Thymus (tissue), 11 donors: ENCODE results near the gene GPHA2. TPM values are rescaled to one million over a fixed set of nuclear protein-coding genes. Genes with fewer than 3 reads are reported as not detected.

Experiments
- DNase-seq, 9 donors: peaks; one replicate each; pipeline ENCODE4 v3.0.0-alpha.2; 2013; ENCODE audit warnings: low spot score in 9 of 9, low read depth in 6 of 9, missing footprints in 1 of 9
- H3K27ac ChIP-seq, 2 donors: one replicate each; pipeline ENCODE4 v1.5.1; 2013; ENCODE audit warnings: control low read depth in 1 of 2, low read depth in 1 of 2, low read length in 1 of 2, mild to moderate bottlenecking in 1 of 2, moderate library complexity in 1 of 2
- H3K27me3 ChIP-seq, 2 donors: one replicate each; pipeline ENCODE4 v1.5.1; 2013; ENCODE audit warnings: low read length in 1 of 2; ENCODE audit not compliant: control insufficient read depth in 2 of 2, insufficient read depth in 1 of 2
- H3K36me3 ChIP-seq, 2 donors: one replicate each; pipeline ENCODE4 v1.5.1; 2013; ENCODE audit warnings: low read length in 1 of 2, mild to moderate bottlenecking in 1 of 2, moderate library complexity in 1 of 2; ENCODE audit not compliant: control insufficient read depth in 2 of 2, insufficient read depth in 2 of 2
- H3K4me1 ChIP-seq, 2 donors: one replicate each; pipeline ENCODE4 v1.5.1; 2013; ENCODE audit warnings: low read length in 2 of 2; ENCODE audit not compliant: control insufficient read depth in 2 of 2, insufficient read depth in 2 of 2
- H3K4me3 ChIP-seq, 2 donors: one replicate each; pipeline ENCODE4 v1.5.1; 2013; ENCODE audit warnings: low read length in 2 of 2, control low read depth in 1 of 2, mild to moderate bottlenecking in 1 of 2
- H3K9me3 ChIP-seq, 2 donors: one replicate each; pipeline ENCODE4 v1.5.1; 2013; ENCODE audit warnings: low read length in 1 of 2, mild to moderate bottlenecking in 1 of 2; ENCODE audit not compliant: control insufficient read depth in 2 of 2, insufficient read depth in 1 of 2
- WGBS: extraction: QIAGEN DNeasy Blood & Tissue Kit; methylation state at CpG from one replicate; pipeline ENCODE4 v1.1.7; 2013; 5-methylcytosine and 5-hydroxymethylcytosine counted together
- polyA plus RNA-seq: library from polyadenylated mRNA; stranded (reverse); fragments of 200-250 nt; gene quantifications from one replicate; pipeline ENCODE4 v1.2.3, GENCODE V29; 2013
- total RNA-seq: library from RNA; stranded (reverse); fragments of 120-200 nt; gene quantifications from one replicate; pipeline ENCODE4 v1.2.4, GENCODE V29; 2013
- donor health status: healthy.

GPHA2 gene
- total and polyA plus RNA-seq, 2 donors: 0.47 to 1.6 TPM

DNA sequence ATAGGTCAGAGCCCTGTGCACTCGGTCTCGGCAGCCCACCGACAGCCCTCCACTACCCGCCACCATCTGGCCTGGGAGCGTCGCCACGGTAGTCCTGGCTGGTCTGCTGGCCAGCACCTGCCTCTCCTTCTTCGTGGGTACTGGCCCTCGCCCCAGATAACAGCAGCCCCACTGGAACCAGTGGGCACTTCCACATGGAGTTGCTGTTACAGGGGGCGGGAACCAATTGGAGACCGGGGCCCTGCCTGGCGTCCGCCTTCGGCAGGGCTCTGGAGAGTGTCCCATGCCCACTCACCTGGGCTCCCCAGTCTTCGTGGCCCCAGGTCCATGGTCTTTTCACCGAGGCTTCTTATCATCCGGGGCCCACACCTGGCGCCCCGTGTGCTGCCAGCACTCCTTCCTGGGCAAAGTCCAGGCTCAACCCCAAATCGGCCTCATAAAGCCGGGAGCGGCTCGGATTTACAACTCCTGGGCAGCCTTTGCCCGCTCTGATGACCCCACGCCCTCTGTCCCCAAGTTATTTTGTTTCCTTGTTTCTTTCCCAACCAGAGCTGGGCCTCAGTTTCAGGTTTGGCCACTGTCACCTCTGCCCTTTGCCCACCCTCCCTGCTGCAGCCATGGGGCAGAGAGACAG lies 44.4 kb downstream of the GPHA2 start:
- 97% methylated on average over 25 of the region's 25 CpGs for WGBS
- H3K4me3 ChIP-seq: no peak overlapping the region
- no peak for DNase-seq
- H3K9me3 ChIP-seq: no peaks in the 10 kb centered on the region
- H3K4me1 ChIP-seq: peaks cover 7 to 22% of the 10 kb centered on the region in 2 donors
- no peaks in the 10 kb centered on the region for H3K27me3 ChIP-seq
- H3K27ac ChIP-seq: no peak overlapping the region
- H3K36me3 ChIP-seq: peaks cover 17% of the 10 kb centered on the region in 2 donors

GRCh38 chr11:64890522-64890939 lies 45.2 kb downstream of the GPHA2 start:
- 97% methylated on average over 7 of the region's 7 CpGs for WGBS
- Histone ChIP-seq H3K27me3 (no peaks in the 10 kb centered on the region), H3K27ac (no peak overlapping the region), H3K36me3 (peaks cover 9 to 10% of the 10 kb centered on the region in 2 donors), H3K4me1 (peaks cover 7 to 26% of the 10 kb centered on the region in 2 donors), H3K4me3 (no peak overlapping the region), H3K9me3 (no peaks in the 10 kb centered on the region)
- no peak for DNase-seq

- peaks cover 7 to 31% of the 10 kb centered on the region in 2 donors for H3K4me1 ChIP-seq
- DNase-seq: no peak
- H3K4me3 ChIP-seq: no peak overlapping the region
- no peaks in the 10 kb centered on the region for H3K36me3 ChIP-seq
- no peak overlapping the region for H3K27ac ChIP-seq
- H3K9me3 ChIP-seq: no peaks in the 10 kb centered on the region
- H3K27me3 ChIP-seq: no peaks in the 10 kb centered on the region
- 88% methylated on average over 9 of the region's 9 CpGs for WGBS
Measured at GRCh38 chr11:64888729-64889511, 46.8 kb downstream of the GPHA2 start.

GRCh38 chr11:64888406-64888728 lies 47.3 kb downstream of the GPHA2 start:
- no peak for DNase-seq
- Histone ChIP-seq H3K36me3 (no peaks in the 10 kb centered on the region), H3K4me3 (peak overlapping the region in 1 of 2 donors; percentile 24), H3K27ac (no peak overlapping the region), H3K27me3 (no peaks in the 10 kb centered on the region), H3K4me1 (peaks cover 7 to 34% of the 10 kb centered on the region in 2 donors), H3K9me3 (no peaks in the 10 kb centered on the region)
- 78% methylated on average over 8 of the region's 8 CpGs for WGBS

DNA sequence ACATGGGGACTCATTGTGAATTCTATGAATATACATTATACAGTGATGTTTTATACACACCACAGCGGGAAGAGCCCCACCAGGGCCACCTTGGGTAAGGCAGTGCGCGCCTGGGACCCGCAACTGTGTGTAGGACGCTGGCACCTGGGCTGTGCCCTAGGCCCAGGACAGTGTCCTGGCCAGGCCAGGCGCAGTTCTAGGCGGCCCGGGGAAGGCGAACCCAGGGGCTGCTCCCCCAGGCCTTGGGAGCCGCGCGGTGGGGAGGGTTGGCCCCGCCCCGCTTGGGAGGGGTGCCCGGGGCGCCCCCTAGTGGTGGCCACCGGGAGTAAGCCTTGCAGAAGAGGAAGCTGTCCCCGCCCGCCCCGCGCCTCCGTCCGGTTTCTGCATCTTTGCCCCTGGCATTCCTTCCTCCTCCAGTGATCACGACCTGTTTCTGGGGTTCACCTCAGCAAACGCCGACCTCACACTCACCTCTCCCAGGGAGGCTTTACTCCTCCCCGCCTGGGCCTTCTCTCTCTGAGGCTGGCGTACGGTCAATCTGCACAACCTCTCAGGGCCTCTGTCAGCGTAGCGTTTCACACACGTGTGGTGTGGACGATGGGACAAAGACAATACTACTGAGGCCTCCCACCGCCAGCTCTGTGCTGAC lies 47.8 kb downstream of the GPHA2 start:
- peak overlapping the region; percentile 24 for H3K4me3 ChIP-seq
- WGBS: 23% methylated on average over 34 of the region's 34 CpGs
- no peaks in the 10 kb centered on the region for H3K27me3 ChIP-seq
- no peak overlapping the region for H3K27ac ChIP-seq
- H3K36me3 ChIP-seq: no peaks in the 10 kb centered on the region
- peak in 7 of 9 donors; percentile 62 to 87 (median 76) for DNase-seq
- H3K9me3 ChIP-seq: no peaks in the 10 kb centered on the region
- H3K4me1 ChIP-seq: peaks cover 7 to 38% of the 10 kb centered on the region in 2 donors

DNA sequence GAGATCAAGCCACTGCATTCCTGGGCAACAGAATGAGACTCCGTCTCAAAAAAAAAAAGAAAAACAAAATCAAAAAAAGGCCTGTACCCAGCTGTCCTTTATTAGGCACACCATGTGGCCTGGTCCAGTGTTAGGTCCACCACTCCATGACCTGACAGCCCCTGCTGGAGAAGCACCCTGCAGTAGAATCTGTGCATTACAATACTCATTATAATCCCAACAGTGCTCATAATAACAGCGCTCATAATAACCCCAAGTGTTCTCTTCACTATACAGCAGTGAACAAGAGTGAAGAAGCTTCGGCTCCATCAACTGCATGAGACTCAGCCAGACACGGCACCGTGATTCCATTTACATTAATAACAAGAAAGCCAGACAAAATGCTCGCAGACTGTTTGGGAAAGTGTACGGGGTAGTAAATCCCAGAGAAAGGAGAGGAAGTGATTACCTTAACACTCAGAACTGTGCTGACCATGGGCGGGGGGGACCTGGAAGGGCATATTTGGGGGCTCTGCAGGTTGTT lies 48.4 kb downstream of the GPHA2 start:
- Histone ChIP-seq H3K36me3 (no peaks in the 10 kb centered on the region), H3K27ac (no peak overlapping the region), H3K4me3 (no peak overlapping the region), H3K27me3 (no peaks in the 10 kb centered on the region), H3K4me1 (peaks cover 7 to 34% of the 10 kb centered on the region in 2 donors), H3K9me3 (no peaks in the 10 kb centered on the region)
- no peak for DNase-seq
- WGBS: 97% methylated on average over 8 of the region's 8 CpGs

DNA sequence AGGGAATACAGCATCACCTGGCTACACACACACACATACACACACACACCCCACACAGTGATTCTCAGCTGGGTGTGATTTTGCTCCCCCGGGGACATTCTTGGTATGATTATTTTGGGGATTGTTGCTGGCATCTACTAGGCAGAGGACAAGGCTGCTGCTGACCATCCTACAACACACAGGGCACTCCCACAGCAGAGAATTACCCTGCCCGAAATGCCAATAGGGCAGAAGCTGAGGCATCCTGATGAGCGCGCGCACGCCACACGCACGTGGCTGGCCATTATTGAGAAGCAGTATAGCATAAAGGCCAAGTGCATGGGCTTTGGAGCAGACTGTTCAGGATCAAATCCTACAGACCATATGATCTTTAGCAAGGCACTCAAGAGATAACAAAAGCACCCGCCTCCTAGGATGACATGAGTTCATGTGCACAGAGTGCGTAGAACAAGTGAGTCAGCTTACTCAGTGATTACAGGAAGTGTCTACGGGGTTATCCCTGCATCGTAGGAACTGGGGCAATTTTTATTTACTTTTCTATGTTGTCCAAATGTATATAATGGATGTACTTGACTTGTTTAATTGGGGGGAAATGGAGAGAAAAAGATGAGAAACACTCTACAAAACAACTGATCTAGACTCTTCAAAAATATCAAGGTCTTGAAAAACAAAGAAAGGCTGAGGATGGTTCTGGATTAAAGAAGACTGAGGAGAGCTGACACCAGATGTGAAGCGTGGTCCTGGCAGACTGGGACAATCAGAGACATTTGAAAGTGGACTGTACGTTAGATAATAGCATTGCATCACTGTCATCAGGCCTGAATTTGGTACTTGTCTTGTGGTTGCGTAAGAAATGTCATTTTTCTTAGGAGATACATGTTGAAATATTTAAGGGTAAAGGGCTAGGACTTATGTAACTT lies 50.1 kb downstream of the GPHA2 start:
- no peaks in the 10 kb centered on the region for H3K36me3 ChIP-seq
- no peaks in the 10 kb centered on the region for H3K9me3 ChIP-seq
- H3K4me3 ChIP-seq: no peak overlapping the region
- DNase-seq: peak in 1 of 9 donors; percentile 54
- no peaks in the 10 kb centered on the region for H3K27me3 ChIP-seq
- 89% methylated on average over 15 of the region's 15 CpGs for whole genome bisulfite sequencing
- H3K4me1 ChIP-seq: peaks cover 10 to 44% of the 10 kb centered on the region in 2 donors
- H3K27ac ChIP-seq: no peak overlapping the region
